HepG2 (cell line): ENCODE measurements around the gene CLDN19. TPM values are rescaled to one million over a fixed set of nuclear protein-coding genes. Genes with fewer than 3 reads are reported as not detected.

Experiments used
- CCDC6 ChIP-seq: sonication (generic); formaldehyde crosslinking; IDR thresholded peaks from 2 replicates; pipeline ENCODE4 v1.8.1; 2022; ENCODE audit warnings: mild to moderate bottlenecking, missing genetic modification reagents, moderate library complexity
- PHF20 ChIP-seq: sonication (generic); formaldehyde crosslinking; IDR thresholded peaks from 2 replicates; pipeline ENCODE4 v1.5.0; 2020; ENCODE audit warnings: mild to moderate bottlenecking, missing genetic modification reagents
- SETDB1 ChIP-seq: sonication (generic); formaldehyde crosslinking; IDR thresholded peaks from 2 replicates; pipeline ENCODE4 v1.5.1; 2020; ENCODE audit warnings: missing genetic modification reagents, mild to moderate bottlenecking, borderline replicate concordance
- SNRNP70 ChIP-seq: fragments of 200-400 bp; formaldehyde crosslinking; IDR thresholded peaks from 2 replicates; pipeline ENCODE4 v1.6.1; 2017; ENCODE audit warnings: mild to moderate bottlenecking, low read depth, low read length, moderate library complexity
- TBX2 ChIP-seq: sonication (generic); formaldehyde crosslinking; IDR thresholded peaks from 2 replicates; pipeline ENCODE4 v1.5.0; 2020; ENCODE audit warnings: missing genetic modification reagents, mild to moderate bottlenecking, borderline replicate concordance
- ZNF138 ChIP-seq: sonication (generic); formaldehyde crosslinking; IDR thresholded peaks from 2 replicates; pipeline ENCODE4 v1.5.0; 2020; ENCODE audit warnings: mild to moderate bottlenecking, low read depth, missing genetic modification reagents
- ZNF256 ChIP-seq: sonication (generic); formaldehyde crosslinking; conservative IDR thresholded peaks from 2 replicates; pipeline ENCODE4 v1.4.0; 2020; ENCODE audit warnings: missing genetic modification reagents
- ZNF274 ChIP-seq: sonication (generic); formaldehyde crosslinking; IDR thresholded peaks from 2 replicates; pipeline ENCODE4 v1.5.1; 2020; ENCODE audit warnings: mild to moderate bottlenecking, missing genetic modification reagents
- ZNF335 ChIP-seq: sonication (generic); formaldehyde crosslinking; IDR thresholded peaks from 2 replicates; pipeline ENCODE4 v1.4.0; 2020; ENCODE audit warnings: missing genetic modification reagents
- ZNF556 ChIP-seq: sonication (generic); formaldehyde crosslinking; IDR thresholded peaks from 2 replicates; pipeline ENCODE4 v1.4.0; 2020; ENCODE audit warnings: mild to moderate bottlenecking, missing genetic modification reagents, borderline replicate concordance
- ZNF670 ChIP-seq: sonication (generic); formaldehyde crosslinking; IDR thresholded peaks from 2 replicates; pipeline ENCODE4 v1.8.0; 2022; ENCODE audit warnings: mild to moderate bottlenecking, missing genetic modification reagents, borderline replicate concordance
- ZNF768 ChIP-seq: sonication (generic); formaldehyde crosslinking; IDR thresholded peaks from 2 replicates; pipeline ENCODE4 v1.4.0; 2020; ENCODE audit warnings: missing genetic modification reagents
- polyA plus RNA-seq, 8 experiments: library from polyadenylated mRNA; depleted of rRNA in 3 of 8; stranded (reverse) in 7 of 8; unstranded in 1 of 8; fragments of >200 nt; fragmentation: Illumina TruSeq in 4 of 8; extraction: Trizol in 4 of 8; gene quantifications; 2 replicates each; pipeline versions ENCODE4 v1.2.1 to v1.2.3, GENCODE V29; 2011 to 2016; ENCODE audit warnings: low read depth in 4 of 8, missing spikeins in 1 of 8, mixed read lengths in 1 of 8; ENCODE audit not compliant: insufficient read depth in 1 of 8
- total RNA-seq, 5 experiments: library from RNA; depleted of rRNA; stranded (reverse); fragments of >200 nt; fragmentation: Illumina TruSeq; extraction: Trizol; gene quantifications; 2 replicates each; pipeline ENCODE4 v1.2.3, GENCODE V29; 2016; ENCODE audit warnings: low read depth in 1 of 5
- TF ChIP-seq, protein P1 (sequence below): sonication (generic); formaldehyde crosslinking; IDR thresholded peaks from 2 replicates; pipeline ENCODE4 v1.9.0; 2021; ENCODE audit warnings: mild to moderate bottlenecking, missing genetic modification reagents
- TF ChIP-seq, protein P2 (sequence below): sonication (generic); formaldehyde crosslinking; IDR thresholded peaks from 2 replicates; pipeline ENCODE4 v1.5.0; 2020; ENCODE audit warnings: missing genetic modification reagents
- TF ChIP-seq, protein P3 (sequence below): sonication (generic); formaldehyde crosslinking; IDR thresholded peaks from 2 replicates; pipeline ENCODE4 v1.5.1; 2020; ENCODE audit warnings: mild to moderate bottlenecking, moderate library complexity, missing genetic modification reagents
- TF ChIP-seq, protein P4 (sequence below): sonication (generic); formaldehyde crosslinking; IDR thresholded peaks from 2 replicates; pipeline ENCODE4 v1.8.0; 2022; ENCODE audit warnings: mild to moderate bottlenecking, missing genetic modification reagents, borderline replicate concordance
- TF ChIP-seq, protein P5 (sequence below): sonication (generic); formaldehyde crosslinking; IDR thresholded peaks from 2 replicates; pipeline ENCODE4 v1.8.0; 2023; ENCODE audit warnings: mild to moderate bottlenecking, missing genetic modification reagents

CLDN19 gene
- total and polyA plus RNA-seq, 2 of the 13 experiments (the other 11 are each of a cell fraction or from before 2014, with no cell fraction given): 5.0 to 7.6 TPM

DNA sequence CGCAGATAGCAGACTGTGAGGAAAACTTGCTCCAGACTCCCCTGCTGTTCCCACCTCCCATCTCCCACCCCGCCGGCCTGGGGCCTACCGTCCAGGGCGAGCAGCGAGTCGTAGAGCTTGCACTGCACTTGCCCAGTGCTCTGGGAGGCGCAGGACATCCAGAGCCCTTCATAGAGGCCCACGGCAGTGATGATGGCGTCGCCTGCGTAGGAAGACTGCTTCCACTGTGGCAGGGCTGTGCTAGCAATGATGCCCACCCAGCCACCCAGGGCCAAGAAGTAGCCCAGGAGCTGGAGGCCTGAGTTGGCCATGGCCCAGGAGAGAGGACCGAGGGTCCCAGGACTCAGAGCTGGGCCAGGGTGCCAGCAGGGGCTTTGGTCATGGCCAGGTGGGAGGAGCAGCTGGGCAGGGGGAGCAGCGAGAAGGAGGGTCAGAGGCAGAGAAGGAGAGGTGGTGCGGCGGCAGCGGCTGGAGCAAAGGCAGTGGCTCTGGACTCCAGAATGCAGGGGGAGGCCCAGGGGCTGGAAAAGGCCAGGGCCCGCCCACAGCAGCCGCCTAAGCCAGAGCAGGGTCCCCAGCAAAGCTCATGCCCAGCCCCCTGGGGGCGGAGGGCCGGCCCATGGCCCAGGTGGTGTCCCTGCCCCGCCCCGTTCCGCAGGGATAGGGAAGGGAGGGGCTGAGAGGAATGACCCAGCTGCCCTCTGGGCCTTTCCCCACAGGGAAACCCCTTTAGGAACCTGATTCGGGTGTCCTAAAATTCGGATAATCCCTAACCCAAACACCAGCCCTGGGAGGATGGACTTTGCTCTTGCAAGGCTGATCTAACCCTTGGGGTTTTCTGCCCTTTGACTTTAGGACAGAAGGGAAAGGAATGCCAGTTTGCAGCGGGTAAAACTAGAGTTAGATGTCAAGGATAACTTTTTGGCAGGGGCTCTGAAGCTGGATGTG is at the start of gene CLDN19 (continued):
- TF ChIP-seq, protein P1, sequence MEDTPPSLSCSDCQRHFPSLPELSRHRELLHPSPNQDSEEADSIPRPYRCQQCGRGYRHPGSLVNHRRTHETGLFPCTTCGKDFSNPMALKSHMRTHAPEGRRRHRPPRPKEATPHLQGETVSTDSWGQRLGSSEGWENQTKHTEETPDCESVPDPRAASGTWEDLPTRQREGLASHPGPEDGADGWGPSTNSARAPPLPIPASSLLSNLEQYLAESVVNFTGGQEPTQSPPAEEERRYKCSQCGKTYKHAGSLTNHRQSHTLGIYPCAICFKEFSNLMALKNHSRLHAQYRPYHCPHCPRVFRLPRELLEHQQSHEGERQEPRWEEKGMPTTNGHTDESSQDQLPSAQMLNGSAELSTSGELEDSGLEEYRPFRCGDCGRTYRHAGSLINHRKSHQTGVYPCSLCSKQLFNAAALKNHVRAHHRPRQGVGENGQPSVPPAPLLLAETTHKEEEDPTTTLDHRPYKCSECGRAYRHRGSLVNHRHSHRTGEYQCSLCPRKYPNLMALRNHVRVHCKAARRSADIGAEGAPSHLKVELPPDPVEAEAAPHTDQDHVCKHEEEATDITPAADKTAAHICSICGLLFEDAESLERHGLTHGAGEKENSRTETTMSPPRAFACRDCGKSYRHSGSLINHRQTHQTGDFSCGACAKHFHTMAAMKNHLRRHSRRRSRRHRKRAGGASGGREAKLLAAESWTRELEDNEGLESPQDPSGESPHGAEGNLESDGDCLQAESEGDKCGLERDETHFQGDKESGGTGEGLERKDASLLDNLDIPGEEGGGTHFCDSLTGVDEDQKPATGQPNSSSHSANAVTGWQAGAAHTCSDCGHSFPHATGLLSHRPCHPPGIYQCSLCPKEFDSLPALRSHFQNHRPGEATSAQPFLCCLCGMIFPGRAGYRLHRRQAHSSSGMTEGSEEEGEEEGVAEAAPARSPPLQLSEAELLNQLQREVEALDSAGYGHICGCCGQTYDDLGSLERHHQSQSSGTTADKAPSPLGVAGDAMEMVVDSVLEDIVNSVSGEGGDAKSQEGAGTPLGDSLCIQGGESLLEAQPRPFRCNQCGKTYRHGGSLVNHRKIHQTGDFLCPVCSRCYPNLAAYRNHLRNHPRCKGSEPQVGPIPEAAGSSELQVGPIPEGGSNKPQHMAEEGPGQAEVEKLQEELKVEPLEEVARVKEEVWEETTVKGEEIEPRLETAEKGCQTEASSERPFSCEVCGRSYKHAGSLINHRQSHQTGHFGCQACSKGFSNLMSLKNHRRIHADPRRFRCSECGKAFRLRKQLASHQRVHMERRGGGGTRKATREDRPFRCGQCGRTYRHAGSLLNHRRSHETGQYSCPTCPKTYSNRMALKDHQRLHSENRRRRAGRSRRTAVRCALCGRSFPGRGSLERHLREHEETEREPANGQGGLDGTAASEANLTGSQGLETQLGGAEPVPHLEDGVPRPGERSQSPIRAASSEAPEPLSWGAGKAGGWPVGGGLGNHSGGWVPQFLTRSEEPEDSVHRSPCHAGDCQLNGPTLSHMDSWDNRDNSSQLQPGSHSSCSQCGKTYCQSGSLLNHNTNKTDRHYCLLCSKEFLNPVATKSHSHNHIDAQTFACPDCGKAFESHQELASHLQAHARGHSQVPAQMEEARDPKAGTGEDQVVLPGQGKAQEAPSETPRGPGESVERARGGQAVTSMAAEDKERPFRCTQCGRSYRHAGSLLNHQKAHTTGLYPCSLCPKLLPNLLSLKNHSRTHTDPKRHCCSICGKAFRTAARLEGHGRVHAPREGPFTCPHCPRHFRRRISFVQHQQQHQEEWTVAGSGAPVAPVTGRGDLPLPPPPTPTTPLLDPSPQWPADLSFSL (CRISPR knock-in tag): no peak
- TF ChIP-seq CCDC6 (CRISPR knock-in tag) (no peak), PHF20 (CRISPR knock-in tag) (no peak), ZNF256 (CRISPR knock-in tag) (no peak), TBX2 (CRISPR knock-in tag) (peak; percentile 59; the same call in 1 of the 2 replicates), SNRNP70 (no peak), ZNF556 (CRISPR knock-in tag) (0 out of 2 replicates have a peak, but pooled peaks have one; percentile 28), ZNF138 (CRISPR knock-in tag) (no peak), ZNF768 (0 out of 2 replicates have a peak, but pooled peaks have one; percentile 10), ZNF274 (CRISPR knock-in tag) (no peak), ZNF335 (no peak), ZNF670 (no peak), SETDB1 (CRISPR knock-in tag) (no peak)
- TF ChIP-seq, protein P2, sequence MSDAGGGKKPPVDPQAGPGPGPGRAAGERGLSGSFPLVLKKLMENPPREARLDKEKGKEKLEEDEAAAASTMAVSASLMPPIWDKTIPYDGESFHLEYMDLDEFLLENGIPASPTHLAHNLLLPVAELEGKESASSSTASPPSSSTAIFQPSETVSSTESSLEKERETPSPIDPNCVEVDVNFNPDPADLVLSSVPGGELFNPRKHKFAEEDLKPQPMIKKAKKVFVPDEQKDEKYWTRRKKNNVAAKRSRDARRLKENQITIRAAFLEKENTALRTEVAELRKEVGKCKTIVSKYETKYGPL (CRISPR knock-in tag): no peak
- TF ChIP-seq, protein P3, sequence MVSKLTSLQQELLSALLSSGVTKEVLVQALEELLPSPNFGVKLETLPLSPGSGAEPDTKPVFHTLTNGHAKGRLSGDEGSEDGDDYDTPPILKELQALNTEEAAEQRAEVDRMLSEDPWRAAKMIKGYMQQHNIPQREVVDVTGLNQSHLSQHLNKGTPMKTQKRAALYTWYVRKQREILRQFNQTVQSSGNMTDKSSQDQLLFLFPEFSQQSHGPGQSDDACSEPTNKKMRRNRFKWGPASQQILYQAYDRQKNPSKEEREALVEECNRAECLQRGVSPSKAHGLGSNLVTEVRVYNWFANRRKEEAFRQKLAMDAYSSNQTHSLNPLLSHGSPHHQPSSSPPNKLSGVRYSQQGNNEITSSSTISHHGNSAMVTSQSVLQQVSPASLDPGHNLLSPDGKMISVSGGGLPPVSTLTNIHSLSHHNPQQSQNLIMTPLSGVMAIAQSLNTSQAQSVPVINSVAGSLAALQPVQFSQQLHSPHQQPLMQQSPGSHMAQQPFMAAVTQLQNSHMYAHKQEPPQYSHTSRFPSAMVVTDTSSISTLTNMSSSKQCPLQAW (CRISPR knock-in tag): no peak
- TF ChIP-seq, protein P4, sequence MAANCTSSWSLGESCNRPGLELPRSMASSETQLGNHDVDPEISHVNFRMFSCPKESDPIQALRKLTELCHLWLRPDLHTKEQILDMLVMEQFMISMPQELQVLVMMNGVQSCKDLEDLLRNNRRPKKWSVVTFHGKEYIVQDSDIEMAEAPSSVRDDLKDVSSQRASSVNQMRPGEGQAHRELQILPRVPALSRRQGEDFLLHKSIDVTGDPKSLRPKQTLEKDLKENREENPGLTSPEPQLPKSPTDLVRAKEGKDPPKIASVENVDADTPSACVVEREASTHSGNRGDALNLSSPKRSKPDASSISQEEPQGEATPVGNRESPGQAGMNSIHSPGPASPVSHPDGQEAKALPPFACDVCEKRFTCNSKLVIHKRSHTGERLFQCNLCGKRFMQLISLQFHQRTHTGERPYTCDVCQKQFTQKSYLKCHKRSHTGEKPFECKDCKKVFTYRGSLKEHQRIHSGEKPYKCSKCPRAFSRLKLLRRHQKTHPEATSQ (CRISPR knock-in tag): no peak; the same call in 1 of the 2 replicates
- TF ChIP-seq, protein P5, sequence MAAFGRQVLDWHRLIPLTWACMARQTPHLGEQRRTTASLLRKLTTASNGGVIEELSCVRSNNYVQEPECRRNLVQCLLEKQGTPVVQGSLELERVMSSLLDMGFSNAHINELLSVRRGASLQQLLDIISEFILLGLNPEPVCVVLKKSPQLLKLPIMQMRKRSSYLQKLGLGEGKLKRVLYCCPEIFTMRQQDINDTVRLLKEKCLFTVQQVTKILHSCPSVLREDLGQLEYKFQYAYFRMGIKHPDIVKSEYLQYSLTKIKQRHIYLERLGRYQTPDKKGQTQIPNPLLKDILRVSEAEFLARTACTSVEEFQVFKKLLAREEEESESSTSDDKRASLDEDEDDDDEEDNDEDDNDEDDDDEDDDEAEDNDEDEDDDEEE (CRISPR knock-in tag): no peak
